ENCODE measurements around the gene CUEDC1.

DNA sequence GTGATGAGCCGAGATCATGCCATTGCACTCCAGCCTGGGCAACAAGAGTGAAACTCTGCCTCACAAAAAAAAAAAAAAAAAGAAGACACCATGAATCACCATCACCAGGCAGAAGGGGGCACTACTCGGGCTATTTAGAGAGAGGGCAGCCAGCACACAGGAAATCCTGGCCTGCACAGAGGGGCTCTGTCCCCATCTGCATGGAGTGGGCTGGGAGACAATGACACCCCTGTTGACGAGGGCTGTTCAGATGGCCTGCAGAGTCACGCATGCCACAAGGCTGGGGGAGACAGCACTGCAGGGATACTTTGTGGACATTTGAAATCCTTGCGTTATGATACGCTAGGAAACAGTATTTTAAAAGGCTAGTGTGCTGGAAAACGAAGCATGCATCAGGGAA, 48.3 kb downstream of the CUEDC1 start:
- TF ChIP-seq, protein P1, sequence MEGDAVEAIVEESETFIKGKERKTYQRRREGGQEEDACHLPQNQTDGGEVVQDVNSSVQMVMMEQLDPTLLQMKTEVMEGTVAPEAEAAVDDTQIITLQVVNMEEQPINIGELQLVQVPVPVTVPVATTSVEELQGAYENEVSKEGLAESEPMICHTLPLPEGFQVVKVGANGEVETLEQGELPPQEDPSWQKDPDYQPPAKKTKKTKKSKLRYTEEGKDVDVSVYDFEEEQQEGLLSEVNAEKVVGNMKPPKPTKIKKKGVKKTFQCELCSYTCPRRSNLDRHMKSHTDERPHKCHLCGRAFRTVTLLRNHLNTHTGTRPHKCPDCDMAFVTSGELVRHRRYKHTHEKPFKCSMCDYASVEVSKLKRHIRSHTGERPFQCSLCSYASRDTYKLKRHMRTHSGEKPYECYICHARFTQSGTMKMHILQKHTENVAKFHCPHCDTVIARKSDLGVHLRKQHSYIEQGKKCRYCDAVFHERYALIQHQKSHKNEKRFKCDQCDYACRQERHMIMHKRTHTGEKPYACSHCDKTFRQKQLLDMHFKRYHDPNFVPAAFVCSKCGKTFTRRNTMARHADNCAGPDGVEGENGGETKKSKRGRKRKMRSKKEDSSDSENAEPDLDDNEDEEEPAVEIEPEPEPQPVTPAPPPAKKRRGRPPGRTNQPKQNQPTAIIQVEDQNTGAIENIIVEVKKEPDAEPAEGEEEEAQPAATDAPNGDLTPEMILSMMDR (IDR thresholded peaks at IDR 0.05): no peak
- no peak for TF ChIP-seq EZH2 (IDR thresholded peaks at IDR 0.05; ENCODE audit: borderline replicate concordance, insufficient read depth, low read depth, low read length, poor library complexity, severe bottlenecking)

All from B cell (primary cell).